HG02571 (cell line): Measurements from ENCODE around the gene FBXW8.

Source experiments
- ATAC-seq: cut with Tn5 transposase; IDR thresholded peaks from one replicate; pipeline ENCODE4 v1.9.1; 2021; ENCODE audit warnings: mild to moderate bottlenecking, moderate library complexity; ENCODE audit not compliant: unreplicated experiment

Gene FBXW8

DNA sequence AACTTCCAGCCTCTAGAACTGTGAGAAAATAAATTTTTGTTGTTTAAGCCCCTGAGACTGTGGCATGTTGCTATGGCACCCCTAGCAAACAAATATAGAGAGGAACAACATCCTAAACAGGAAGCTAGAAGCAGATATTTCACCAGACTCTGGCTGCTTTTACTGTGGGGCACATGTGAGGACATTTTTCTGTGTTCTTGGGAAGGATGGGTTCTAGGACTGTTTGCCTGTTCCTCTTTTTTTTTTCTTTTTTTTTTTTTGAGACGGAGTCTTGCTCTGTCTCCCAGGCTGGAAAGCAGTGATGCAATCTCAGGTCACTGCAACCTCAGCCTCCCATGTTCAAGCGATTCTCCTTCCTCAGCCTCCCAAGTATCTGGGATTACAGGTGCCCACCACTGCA, 25.3 kb upstream of the FBXW8 start:
- no peak for ATAC-seq

DNA sequence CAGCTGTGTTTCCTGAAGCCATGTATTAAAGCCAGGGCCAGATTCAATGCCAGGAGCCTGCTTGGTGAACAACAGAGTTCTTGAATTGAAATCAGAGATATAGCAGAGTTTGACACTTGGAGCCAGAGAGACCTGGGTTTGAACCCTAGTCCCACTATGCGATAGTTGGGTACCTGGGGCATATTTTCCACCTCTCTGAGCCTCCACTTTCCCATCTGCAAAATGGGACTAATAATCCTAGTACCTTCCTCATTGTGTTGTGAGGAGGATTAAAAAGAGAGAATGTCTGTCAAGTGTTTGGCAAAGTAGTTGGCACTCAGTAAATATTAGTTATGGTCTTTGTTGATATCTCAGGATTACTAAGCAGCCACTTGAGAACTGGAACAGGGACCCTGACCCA, 23.5 kb upstream of the FBXW8 start:
- no peak for ATAC-seq

DNA sequence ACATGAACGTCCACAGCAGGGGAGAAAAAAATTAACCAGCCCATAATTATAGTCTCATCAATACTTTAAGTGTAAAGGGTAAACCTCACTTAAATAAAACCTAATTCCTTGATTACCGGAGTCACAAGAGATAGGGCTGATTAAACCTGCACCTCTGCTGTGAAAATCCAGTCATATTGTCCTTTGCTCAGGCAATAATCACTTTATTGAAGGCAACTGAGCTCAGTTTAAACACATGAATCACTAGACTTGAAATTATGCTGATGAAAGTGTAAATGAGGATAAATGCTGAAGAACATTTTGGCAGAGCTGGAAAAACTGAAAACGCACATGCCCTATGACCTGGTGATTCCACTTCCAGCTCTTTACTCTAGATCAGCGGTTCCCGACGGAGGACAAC, 22.9 kb upstream of the FBXW8 start:
- ATAC-seq, result no peak

DNA sequence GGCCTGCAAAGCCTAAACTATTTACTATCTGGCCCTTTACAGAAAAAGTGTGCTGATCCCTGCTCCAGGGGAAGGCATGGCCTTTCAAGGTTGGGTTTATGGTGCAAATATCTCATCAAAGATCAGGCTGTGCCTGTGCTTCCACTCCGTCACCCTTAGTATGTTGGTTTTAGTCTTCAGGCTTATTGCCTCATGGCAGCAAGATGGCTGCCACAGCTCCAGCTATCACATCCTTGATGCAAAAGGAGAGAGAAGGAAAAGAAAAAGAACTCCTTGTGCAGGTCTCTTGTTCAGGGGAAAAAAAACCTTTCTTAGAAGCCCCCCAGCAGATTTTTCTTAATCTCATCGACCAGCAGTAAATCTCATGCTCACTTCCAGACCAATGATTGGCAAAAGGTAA, 20.4 kb upstream of the FBXW8 start:
- no peak for ATAC-seq

DNA sequence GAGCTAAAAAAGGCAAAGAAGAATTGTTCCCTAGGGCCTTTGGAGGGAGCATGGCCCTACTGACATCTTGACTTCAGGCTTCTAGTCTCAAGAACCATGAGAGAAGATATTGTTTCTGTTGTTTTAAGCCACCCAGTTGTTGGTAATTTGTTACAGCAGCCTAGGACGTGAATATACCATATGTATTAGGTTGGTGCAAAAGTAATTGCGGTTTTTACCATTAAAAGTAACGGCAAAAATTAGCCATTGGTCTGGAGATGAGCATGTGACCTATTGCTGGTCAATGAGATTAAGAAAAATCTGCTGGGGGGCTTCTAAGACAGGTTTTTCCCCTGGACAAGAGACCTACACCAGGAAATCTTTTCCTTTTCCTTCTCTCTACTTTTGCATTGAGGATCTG, 19.7 kb upstream of the FBXW8 start:
- ATAC-seq, result no peak

DNA sequence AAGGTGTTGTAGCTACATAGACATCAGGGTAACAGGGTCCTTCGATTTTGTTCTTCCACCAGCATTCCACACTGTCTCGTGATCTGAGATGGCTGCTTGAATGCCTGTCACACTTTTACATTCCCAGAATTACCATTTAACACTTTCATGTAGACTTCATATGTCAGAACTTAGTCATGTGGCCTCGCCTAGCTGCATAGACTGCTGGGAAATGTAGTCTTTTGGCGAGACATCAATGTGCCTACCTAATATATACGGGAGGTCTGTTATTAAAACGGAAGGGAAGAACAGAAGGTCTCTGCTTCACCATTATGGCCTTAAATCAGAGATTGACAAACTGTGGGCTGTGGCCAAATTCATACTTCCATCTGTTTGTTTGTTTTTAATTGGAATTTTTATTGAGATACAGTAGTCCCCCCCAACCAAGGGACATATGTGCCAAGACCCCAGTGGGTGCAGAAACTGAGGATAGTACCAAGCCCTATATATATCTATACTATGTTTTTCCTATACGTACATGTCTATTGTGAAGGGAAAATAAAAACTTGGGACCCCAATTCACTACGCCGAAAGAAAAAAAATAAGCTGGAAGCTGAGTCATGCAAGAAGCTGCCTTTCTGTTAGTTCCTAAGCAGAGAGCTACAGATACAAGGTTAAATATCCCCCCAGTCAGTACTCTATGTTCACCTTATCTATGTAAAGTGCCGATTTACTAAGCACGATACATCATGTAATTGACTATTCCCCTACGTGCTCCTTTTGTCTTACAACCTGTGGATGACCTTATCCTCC, 18.2 kb upstream of the FBXW8 start:
- ATAC-seq, result no peak

DNA sequence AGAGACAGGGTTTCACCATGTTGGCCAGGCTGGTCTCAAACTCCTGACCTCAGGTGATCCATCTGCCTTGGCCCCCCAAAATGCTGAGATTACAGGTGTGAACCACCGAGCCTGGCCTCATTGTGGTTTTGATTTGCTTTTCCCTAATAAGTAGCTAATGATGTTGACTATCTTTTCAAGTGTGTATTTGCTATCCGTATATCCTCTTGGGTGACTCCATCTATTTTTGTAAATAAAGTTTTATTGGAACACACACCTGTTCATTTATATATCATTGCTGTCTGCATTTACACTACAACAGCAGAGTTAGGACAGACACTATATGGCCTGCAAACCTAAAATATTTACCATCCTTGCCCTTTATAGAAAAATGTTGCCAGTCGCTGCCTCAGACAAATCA, 15.8 kb upstream of the FBXW8 start:
- no peak for ATAC-seq

DNA sequence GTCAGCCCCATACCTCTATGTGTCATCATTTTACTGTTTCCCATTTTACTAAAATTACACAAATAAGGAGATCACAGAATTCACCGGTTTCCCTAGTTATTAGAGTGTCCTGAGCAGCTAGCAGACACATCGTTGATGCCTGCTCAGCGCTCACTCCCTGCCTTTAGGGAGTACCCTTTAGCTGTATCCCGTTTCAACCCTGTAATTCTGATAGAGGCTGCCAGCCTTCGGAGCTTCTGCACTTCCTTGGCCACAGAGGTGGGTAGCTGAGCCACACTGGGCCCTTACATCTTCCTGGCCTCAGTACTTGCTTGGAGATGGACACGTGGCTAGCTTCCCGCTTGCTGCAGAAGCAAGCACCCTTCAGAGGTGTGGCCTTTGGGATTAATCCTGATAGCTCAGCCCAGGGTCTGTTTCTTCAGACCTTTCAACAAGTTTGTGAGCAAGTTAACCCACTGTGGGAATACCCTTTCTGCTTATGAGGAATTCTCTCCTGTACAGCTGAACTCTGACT, 14.3 kb upstream of the FBXW8 start:
- no peak for ATAC-seq

DNA sequence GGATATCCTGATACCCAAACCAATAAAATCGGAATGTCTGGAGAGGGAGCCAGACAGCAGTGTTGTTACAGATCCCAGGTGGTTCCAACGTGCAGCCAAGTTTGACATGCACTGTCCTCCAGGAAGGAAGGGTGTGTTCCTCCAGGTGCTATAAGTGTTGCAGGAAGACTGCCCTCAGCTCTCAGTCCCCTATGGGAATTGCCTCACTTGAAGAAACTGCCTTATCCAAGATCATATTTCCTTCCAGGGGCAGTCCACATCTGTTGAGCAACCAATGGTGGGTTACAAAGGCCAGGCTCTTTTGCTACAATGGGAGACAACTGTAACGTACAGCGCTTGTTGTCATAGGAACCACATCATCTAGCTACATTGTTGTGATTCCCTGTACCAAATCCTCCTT, 13.3 kb upstream of the FBXW8 start:
- no peak for ATAC-seq

DNA sequence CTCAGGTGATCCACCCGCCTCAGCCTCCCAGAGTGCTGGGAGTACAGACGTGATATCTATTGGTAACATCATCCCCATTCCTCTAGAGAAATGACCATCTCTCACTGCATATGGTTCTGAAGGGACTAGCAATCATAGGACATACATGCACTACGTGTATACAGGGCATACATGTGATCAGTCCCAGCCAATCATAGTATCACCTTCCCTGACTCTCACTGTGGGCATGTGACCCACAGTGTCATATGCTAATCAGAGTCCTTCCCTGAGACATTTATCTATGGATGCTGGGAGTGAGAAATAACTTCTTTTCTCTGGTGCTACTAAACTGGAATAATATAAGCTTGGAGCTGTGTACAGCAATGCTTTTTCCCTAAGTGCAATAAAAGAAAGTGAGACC, 12.1 kb upstream of the FBXW8 start:
- no peak for ATAC-seq

DNA sequence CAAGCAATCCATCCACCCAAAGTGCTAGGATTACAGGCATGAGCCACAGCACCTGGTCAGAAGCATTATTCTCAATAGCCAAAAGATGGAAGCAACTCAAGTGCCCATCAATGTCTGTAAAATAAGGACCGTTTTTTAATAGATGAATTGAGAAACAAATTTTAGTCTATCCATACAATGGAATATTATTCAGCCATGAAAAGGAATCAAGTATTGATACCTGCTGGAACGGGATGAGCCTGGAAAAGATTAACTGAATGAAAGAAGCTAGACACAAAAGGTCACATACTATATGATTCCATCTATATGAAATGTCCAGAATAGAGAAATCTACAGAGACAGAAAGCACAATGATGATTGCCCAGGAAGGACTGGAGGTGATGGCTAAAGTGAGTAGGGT, 9.1 kb upstream of the FBXW8 start:
- no peak for ATAC-seq

DNA sequence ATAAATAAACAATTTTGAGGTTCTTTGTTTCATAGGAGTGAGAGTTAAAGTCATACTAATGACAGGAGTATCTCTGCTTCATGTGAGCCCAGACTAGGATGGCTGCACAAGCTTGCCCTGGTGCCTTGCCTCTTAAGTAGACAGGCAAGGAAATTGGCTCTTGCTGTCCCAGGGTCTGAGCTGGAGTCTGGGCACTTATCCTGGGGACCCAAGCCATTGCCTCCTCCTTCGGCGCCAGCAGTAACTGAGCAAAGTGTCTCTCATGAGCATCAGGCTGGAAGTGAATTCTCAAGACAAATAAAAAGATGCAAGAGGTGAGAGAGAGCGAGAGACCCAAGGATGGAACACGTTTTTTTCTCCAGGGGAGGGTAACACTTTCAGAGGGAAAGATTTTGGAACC, 6.9 kb upstream of the FBXW8 start:
- ATAC-seq, result no peak

DNA sequence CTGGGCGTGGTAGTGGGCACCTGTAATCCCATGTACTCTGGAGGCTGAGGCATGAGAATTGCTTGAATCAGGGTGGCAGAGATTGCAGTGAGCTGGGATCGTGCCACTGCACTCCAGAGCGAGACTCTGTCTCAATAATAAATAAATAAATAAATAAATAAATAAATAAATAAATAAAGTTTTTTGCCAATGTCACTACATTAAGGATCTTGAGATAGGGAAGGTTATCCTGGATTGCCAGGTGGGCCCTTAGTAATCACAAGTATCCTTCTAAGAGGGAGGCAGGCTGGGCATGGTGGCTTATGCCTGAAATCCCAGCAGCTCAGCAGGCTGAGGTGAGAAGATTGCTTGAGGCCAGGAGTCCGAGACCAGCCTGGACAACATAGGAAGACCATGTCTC, 4.5 kb upstream of the FBXW8 start:
- ATAC-seq, result no peak

DNA sequence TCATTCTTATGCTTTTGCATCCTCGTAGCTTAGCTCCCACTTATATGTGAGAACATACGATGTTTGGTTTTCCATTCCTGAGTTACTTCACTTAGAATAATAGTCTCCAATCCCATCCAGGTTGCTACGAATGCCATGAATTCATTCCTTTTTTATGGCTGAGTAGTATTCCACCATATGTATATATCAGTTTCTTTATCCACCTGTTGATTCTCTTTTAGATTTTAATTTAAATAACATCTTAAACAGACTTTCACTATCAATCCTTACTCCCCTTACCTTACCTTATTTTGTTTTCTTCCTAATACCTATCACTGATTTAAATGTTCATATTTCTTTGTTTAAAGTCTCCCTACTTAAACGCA, 488 bp upstream of the FBXW8 start:
- ATAC-seq, result no peak

DNA sequence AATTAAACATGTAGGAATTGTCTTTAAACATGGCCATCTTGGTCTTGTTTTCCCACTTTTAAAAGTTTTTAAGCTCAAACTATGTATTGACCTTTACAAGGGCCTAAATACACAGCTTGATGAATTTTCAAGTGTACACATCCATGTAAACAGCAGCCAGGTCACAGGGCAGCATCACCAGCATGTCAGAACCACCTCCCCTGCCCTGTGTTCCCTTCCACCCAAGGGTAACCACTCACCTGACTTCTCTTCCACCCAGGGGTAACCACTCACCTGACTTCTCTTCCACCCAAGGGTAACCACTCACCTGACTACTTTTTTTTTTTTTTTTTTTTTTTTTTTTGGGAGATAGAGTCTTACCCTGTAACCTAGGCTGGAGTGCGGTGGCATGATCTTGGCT, 4.6 kb downstream of the FBXW8 start:
- no peak for ATAC-seq

DNA sequence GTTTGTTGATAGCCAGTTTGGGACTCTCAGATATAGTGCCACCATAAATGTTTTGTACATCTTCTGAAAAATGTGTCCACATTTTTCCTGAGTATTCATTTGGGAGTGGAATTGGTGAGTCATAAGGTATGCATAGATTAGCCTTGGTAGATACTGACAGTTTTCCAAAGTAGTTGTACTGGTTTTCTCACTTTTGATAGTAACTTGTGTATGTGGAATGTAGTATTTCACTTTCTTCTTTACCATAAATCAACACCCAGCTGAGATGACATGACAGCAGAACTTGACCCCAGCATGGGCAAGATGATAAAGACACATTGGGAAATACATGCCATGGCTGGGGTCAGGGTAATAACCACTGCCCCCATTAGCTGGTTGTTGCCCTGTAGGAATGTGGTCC, 5.4 kb downstream of the FBXW8 start:
- ATAC-seq, result no peak

DNA sequence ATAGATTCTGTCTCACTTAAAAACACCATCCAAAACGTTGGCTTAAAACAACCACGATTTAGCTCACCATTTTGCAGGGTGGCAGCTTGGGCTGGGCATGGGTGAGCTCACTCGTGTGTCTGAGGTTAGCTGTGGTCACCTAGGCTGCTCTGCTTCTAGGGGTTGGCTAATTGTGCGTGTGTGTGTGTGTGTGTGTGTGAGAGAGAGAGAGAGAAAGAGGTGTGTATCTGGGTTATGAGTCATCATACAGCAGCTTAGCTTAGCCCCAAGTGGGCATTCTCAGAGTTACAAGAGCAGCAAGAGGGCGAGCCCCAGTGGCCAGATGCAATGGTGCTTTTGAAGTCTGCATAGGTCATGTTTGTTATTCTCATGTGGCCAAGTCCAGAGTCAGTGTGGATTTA, 6.0 kb downstream of the FBXW8 start:
- peak; percentile 81 for ATAC-seq

DNA sequence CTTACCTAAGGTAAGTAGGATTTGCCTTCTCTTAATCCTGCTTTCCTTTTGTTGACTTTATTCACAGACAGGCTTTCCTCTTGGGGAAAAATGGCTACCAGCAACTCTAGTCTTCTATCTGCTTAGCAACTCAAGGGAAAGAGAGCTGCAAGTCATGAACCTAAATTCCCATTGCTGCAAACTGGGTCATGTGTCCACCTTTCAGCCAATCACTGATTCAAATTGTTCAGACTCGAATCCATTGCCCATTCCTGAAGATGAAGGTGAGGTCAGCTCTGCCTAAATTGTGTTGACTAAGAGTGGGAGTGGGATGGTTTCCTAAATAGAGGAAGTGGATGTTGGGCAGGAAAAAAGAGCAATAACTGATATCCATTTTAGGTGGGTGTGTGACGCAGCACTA, 7.7 kb downstream of the FBXW8 start:
- no peak for ATAC-seq

DNA sequence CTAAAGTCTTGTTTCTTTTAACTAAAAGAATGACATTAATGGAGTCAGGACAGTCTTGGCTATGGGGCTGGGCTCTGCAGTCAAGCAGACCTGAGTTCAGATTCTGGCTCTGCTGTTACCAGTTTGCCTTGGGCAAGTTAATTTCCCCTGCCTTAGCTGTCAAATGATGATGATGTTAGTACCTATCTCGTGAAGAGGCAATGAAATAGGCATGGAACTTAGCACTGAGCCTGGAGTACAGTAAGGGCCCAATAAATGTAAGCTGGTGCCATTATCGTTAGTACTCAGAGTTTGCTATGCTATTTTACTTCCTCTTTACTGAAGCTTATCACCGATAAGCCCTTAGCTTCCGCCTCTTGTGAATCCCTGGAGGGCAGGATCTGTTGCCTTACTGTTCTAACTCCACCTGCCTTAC, 8.5 kb downstream of the FBXW8 start:
- ATAC-seq, result no peak

DNA sequence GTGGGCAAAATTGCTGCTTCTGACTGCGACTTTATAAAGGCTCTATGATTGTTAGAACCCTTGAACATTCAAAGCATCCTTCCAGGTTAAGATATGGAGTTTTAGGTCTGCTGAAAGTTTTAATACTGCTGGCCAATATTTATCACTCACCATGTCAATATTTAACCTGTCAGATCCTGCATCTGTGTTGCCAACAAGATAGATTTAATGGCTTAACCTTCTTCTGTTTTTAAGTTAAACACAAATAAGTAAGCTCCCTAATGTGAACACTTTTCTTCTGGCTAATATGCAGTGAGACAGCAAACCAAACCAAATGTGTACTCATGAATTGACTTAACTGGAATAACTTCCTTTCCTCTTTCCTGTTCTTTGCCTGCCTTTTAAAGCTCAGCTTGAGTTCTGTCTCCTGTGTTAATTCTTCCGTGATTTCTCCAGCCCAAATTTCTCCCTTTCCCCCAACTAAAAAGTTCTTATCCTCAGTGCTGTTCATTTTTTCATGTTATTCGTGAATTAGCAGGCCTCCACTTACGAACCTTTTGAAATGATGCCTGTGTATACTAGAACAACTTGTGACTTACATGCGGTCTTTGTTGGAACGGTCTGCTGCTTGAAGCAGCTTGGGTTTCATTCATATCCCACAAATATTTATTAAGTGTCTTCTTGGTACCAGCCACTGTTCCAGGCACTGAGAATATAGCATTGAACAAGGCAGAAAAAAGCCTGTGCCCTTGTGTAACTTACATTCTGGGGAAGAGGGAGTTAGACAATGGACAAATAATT, 9.1 kb downstream of the FBXW8 start:
- no peak for ATAC-seq

DNA sequence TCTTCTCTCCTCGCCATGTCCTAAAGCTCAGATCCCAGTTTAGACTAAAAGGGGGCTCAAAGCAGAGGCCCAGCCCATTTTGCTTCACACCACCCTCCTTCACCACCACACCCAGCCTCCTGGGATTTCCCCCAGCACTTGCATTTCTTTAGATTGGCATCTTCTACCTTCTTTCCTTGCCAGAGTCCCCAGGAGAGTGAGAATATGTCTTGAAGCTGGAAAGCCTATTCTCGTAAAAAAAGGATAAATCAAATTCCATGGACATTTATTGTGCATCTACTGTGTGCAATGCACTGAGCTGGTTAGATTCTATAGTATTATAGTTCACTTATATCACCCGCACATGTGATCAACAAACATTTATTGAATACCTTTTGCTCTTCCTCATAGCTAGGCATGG, 10.2 kb downstream of the FBXW8 start:
- ATAC-seq, result no peak

DNA sequence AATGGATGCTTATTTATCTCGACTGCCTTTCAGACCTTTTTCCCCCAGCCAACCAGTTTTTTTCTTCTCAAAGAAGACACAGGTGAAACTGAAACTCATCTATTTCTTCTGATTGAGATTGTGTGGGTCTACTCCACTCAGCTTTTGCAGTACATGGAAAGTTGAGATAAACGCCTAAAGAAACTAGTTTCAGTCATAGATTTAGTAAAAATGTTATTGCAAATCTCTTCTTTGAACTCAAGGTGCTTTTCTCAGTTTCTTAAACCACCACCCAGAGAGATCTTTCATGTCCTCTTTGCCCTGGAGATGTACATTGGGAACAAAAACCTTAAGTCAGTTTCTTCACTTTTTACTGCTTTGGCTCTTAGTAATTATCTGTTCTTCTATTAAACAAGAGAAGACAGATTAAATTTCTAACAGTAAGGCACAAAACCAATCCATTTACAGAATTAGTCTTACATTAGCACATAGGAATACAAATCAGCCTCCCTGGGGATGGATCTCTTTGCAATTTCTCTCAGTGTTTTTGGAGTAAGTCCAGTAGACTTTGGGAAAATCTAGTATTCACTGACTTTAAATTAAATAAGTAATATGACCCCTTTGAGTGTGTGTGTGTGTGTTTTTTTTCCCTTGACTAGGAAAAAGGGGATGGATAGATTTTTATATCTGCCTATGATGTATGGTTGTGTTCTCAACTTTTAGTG, 11.6 kb downstream of the FBXW8 start:
- ATAC-seq, result no peak
